Activated CD8-positive, alpha-beta T cell treated with anti-CD3 and anti-CD28 coated beads for 36 hours (primary cell): Measurements from ENCODE around the gene MRPS27. TPM values are rescaled to one million over a fixed set of nuclear protein-coding genes. Genes with fewer than 3 reads are reported as not detected.

Experiments
- ATAC-seq: fragments of 200-7000 bp; cut with Tn5 transposase; one replicate; pipeline ENCODE4 v1.10.0; 2021; ENCODE audit warnings: mild to moderate bottlenecking, moderate library complexity
- CTCF ChIA-PET: fragments of 350-600 bp; sonication (Branson Sonifier 250); formaldehyde crosslinking; loops from one replicate; lab custom pipeline; 2021; ENCODE audit warnings: antibody characterized with exemption; lab: Charles Lee
- POLR2A ChIA-PET: fragments of 350-600 bp; sonication (Branson Sonifier 250); formaldehyde crosslinking; loops from one replicate; lab custom pipeline; 2021; ENCODE audit warnings: antibody characterized with exemption; lab: Charles Lee
- DNase-seq: peaks from one replicate; pipeline ENCODE4 v3.0.0-alpha.2; 2020
- H3K27ac Mint-ChIP-seq: one replicate; pipeline ENCODE4 v1.8.0; 2021; ENCODE audit warnings: mild to moderate bottlenecking, mixed read lengths
- H3K27me3 Mint-ChIP-seq: one replicate; pipeline ENCODE4 v1.8.0; 2021; ENCODE audit warnings: mixed read lengths
- H3K36me3 Mint-ChIP-seq: one replicate; pipeline ENCODE4 v1.8.0; 2021; ENCODE audit warnings: low read depth, mixed read lengths
- H3K4me1 Mint-ChIP-seq: one replicate; pipeline ENCODE4 v1.8.0; 2021; ENCODE audit warnings: low read depth, mixed read lengths
- H3K4me3 Mint-ChIP-seq: one replicate; pipeline ENCODE4 v1.8.0; 2021; ENCODE audit warnings: mild to moderate bottlenecking, moderate library complexity, mixed read lengths
- H3K9me3 Mint-ChIP-seq: one replicate; pipeline ENCODE4 v1.8.0; 2021; ENCODE audit warnings: mixed read lengths
- CTCF ChIP-seq: fragments of 200-600 bp; IDR thresholded peaks from one replicate; pipeline ENCODE4 v1.8.0; 2022; ENCODE audit warnings: antibody characterized with exemption, mild to moderate bottlenecking
- intact Hi-C: fragments of 100-400 bp; cut with micrococcal nuclease; formaldehyde crosslinking; loops from one replicate; pipeline ENCODE4 v1.10.0; 2022
- total RNA-seq, 2 experiments: library from RNA; stranded (reverse); gene quantifications; one replicate each; pipeline ENCODE4 v1.2.3, GENCODE V29; 2021

Gene MRPS27
- total RNA-seq, 2 experiments from 2014 or later, result 91.5 to 99.1 TPM

GRCh38 chr5:72265032-72265877, 54.8 kb downstream of the MRPS27 start:
- no peaks in the 10 kb centered on the region for H3K9me3 Mint-ChIP-seq
- no peak for DNase-seq
- peaks cover 27% of the 10 kb centered on the region for H3K36me3 Mint-ChIP-seq
- ChIA-PET POLR2A (no interaction called here), CTCF (interaction anchor here (1.1 to 1.7 kb wide), 2 partner anchors 43 to 55 kb away, joined by 3 read pairs; no protein-coding TSS in a partner anchor)
- H3K27ac Mint-ChIP-seq, result no peak overlapping the region
- H3K27me3 Mint-ChIP-seq, result no peaks in the 10 kb centered on the region
- ATAC-seq, result no peak
- no peak for TF ChIP-seq CTCF
- peaks cover 7% of the 10 kb centered on the region for H3K4me1 Mint-ChIP-seq
- intact Hi-C loops, result no loop called here
- no peak overlapping the region for H3K4me3 Mint-ChIP-seq

GRCh38 chr5:72256536-72256935, 63.5 kb downstream of the MRPS27 start:
- Mint-ChIP-seq H3K27me3 (no peaks in the 10 kb centered on the region), H3K9me3 (no peaks in the 10 kb centered on the region), H3K4me3 (no peak overlapping the region), H3K4me1 (peaks cover 17% of the 10 kb centered on the region), H3K27ac (no peak overlapping the region), H3K36me3 (peaks cover 33% of the 10 kb centered on the region)
- intact Hi-C loops, result no loop called here
- TF ChIP-seq CTCF, result no peak
- ChIA-PET CTCF (interaction anchor here (0.9 kb wide), 1 partner anchor 8 kb away, joined by 3 read pairs; no protein-coding TSS in a partner anchor), POLR2A (no interaction called here)
- no peak for DNase-seq
- no peak for ATAC-seq

GRCh38 chr5:72255670-72256069, 64.4 kb downstream of the MRPS27 start:
- ChIA-PET CTCF (no interaction called here), POLR2A (no interaction called here)
- H3K36me3 Mint-ChIP-seq, result peaks cover 32% of the 10 kb centered on the region
- no peak for TF ChIP-seq CTCF
- H3K27ac Mint-ChIP-seq, result no peak overlapping the region
- intact Hi-C loops, result no loop called here
- peaks cover 17% of the 10 kb centered on the region for H3K4me1 Mint-ChIP-seq
- H3K27me3 Mint-ChIP-seq, result no peaks in the 10 kb centered on the region
- no peaks in the 10 kb centered on the region for H3K9me3 Mint-ChIP-seq
- ATAC-seq (no peak), DNase-seq (no peak)
- no peak overlapping the region for H3K4me3 Mint-ChIP-seq

- ChIA-PET POLR2A (no interaction called here), CTCF (no interaction called here)
- peaks cover 17% of the 10 kb centered on the region for H3K4me1 Mint-ChIP-seq
These were observed 64.8 kb downstream of the MRPS27 start for GRCh38 chr5:72255237-72255636.

More at GRCh38 chr5:72255237-72255636, 64.8 kb downstream of the MRPS27 start:
- Mint-ChIP-seq H3K4me3 (no peak overlapping the region), H3K9me3 (no peaks in the 10 kb centered on the region), H3K27ac (no peak overlapping the region), H3K27me3 (no peaks in the 10 kb centered on the region), H3K36me3 (peaks cover 30% of the 10 kb centered on the region)
- DNase-seq (no peak), ATAC-seq (no peak)
- no peak for TF ChIP-seq CTCF
- intact Hi-C loops, result no loop called here
